Parathyroid adenoma (tissue), 2 donors: Measurements from ENCODE around the gene IL6.
"Not testable (repeated sequence)": the region's sequence is repeated elsewhere in the genome, so short reads cannot be mapped to it uniquely, and the experiment has no call there.

Experiments
- H2AFZ ChIP-seq: fragments of 300-600 bp; sonication (generic); one replicate; pipeline ENCODE4 v1.7.0; 2017; ENCODE audit warnings: antibody characterized with exemption, mild to moderate bottlenecking
- H3K27ac ChIP-seq: fragments of 300-600 bp; sonication (generic); one replicate; pipeline ENCODE4 v1.7.0; 2017
- H3K27me3 ChIP-seq: fragments of 300-600 bp; sonication (generic); one replicate; pipeline ENCODE4 v1.7.0; 2017; ENCODE audit warnings: low read length; ENCODE audit not compliant: control insufficient read depth, insufficient read depth
- H3K36me3 ChIP-seq: fragments of 300-600 bp; sonication (generic); one replicate; pipeline ENCODE4 v1.7.0; 2017; ENCODE audit warnings: low read length; ENCODE audit not compliant: control insufficient read depth, insufficient read depth
- H3K4me1 ChIP-seq: fragments of 300-600 bp; sonication (generic); one replicate; pipeline ENCODE4 v1.7.0; 2017; ENCODE audit warnings: control low read depth
- H3K4me2 ChIP-seq: fragments of 300-600 bp; sonication (generic); one replicate; pipeline ENCODE4 v1.7.0; 2017; ENCODE audit warnings: low read length
- H3K4me3 ChIP-seq: fragments of 300-600 bp; sonication (generic); one replicate; pipeline ENCODE4 v1.7.0; 2017; ENCODE audit warnings: low read depth, low read length
- H3K79me2 ChIP-seq: fragments of 300-600 bp; sonication (generic); one replicate; pipeline ENCODE4 v1.7.0; 2017; ENCODE audit warnings: control low read depth
- H3K9ac ChIP-seq: fragments of 300-600 bp; sonication (generic); one replicate; pipeline ENCODE4 v1.7.0; 2017; ENCODE audit warnings: mild to moderate bottlenecking
- H3K9me3 ChIP-seq: fragments of 300-600 bp; sonication (generic); one replicate; pipeline ENCODE4 v1.7.0; 2017; ENCODE audit warnings: low read length; ENCODE audit not compliant: control insufficient read depth
- TF ChIP-seq, protein P1 (sequence below): fragments of 300-600 bp; sonication (generic); IDR thresholded peaks from one replicate; pipeline ENCODE4 v1.7.0; 2017; ENCODE audit warnings: antibody characterized with exemption, mild to moderate bottlenecking
- donor health status: primary hyperparathyroidism.

The IL6 gene

DNA sequence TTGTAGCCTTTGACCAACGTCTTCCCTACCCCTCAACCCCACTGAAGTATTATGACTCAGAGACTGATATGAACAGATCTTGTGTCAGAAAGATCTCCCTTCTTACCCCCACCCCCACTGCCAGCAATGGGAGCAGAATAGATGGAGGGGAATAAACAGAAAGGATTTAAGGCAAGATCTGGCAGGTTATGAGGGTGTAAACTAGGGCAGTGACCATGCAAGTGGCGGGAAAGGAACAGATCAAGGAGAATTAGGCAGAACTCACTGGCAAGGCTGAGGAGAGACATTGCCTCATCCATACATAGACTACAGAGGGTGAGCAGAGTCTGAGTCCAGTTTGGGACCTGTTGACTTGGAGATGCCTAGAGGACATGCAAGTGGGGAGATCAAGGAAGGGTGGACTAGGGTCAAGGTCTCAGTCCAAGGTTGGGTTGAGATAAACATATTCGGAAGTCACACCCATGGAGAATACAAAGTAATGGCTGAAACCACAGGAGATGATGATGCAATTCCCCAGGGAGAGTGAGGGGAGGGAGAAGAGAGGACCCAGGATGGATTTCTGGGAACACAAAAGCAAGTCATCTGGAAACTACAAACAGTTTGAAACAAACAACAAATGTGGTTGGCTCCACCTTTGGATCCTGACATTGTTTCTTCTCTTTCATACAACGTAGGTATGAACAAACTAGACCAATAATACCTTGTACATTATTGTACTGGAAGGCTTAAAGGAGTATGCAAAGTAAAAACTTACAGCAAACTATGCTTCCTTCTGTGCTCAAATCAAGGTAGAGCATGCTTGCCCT is 44.9 kb upstream of the IL6 start:
- H3K27ac ChIP-seq: no peak overlapping the region
- H3K36me3 ChIP-seq: no peaks in the 10 kb centered on the region
- no peak overlapping the region for H2AFZ ChIP-seq
- H3K27me3 ChIP-seq: no peaks in the 10 kb centered on the region
- no peaks in the 10 kb centered on the region for H3K9me3 ChIP-seq
- no peak overlapping the region for H3K4me3 ChIP-seq
- TF ChIP-seq, protein P1, sequence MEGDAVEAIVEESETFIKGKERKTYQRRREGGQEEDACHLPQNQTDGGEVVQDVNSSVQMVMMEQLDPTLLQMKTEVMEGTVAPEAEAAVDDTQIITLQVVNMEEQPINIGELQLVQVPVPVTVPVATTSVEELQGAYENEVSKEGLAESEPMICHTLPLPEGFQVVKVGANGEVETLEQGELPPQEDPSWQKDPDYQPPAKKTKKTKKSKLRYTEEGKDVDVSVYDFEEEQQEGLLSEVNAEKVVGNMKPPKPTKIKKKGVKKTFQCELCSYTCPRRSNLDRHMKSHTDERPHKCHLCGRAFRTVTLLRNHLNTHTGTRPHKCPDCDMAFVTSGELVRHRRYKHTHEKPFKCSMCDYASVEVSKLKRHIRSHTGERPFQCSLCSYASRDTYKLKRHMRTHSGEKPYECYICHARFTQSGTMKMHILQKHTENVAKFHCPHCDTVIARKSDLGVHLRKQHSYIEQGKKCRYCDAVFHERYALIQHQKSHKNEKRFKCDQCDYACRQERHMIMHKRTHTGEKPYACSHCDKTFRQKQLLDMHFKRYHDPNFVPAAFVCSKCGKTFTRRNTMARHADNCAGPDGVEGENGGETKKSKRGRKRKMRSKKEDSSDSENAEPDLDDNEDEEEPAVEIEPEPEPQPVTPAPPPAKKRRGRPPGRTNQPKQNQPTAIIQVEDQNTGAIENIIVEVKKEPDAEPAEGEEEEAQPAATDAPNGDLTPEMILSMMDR: no peak
- no peak overlapping the region for H3K4me2 ChIP-seq
- H3K9ac ChIP-seq: no peak overlapping the region
- no peaks in the 10 kb centered on the region for H3K79me2 ChIP-seq
- no peaks in the 10 kb centered on the region for H3K4me1 ChIP-seq

DNA sequence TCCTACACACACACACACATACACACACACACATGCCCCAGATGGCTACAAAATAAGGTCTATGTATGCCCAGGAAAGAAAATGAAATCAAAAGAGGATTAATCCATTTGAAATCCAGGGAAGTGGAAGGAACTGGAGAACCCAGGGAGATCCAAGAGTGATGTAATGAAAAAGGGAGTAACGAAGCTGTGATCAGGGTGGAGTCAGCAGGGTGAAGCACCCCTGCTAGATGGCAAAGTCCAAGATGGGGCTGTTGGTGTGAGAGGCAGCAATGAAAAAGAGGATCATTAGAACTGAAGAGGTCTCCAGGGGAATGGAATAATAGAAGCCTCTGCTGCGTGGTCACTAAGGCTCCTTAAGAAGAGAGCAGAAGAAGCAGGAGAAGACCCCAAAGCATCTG is 43.6 kb upstream of the IL6 start:
- Histone ChIP-seq H2AFZ (no peak overlapping the region), H3K27ac (no peak overlapping the region), H3K4me2 (no peak overlapping the region), H3K27me3 (no peaks in the 10 kb centered on the region), H3K9ac (no peak overlapping the region), H3K4me1 (no peaks in the 10 kb centered on the region), H3K9me3 (no peaks in the 10 kb centered on the region), H3K36me3 (no peaks in the 10 kb centered on the region), H3K79me2 (no peaks in the 10 kb centered on the region), H3K4me3 (no peak overlapping the region)
- TF ChIP-seq, protein P1: no peak

DNA sequence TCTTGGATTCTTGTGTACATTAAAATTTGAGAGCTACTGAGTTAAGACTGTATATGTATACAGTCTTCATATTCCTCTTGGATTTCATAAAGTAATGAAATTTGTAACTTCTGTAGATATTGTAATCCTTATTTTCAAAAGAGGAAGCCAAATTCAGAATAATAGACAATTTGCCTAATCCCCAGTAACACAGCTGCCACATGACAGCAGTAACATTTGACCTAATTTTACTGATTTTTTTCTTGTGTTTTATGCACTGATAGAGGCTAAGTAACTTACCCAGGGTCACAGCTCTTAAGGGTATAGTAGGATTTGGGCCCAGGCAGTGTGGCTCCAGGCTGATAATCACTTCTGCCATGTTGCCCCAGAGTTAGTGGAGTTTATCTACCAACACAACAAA is 40.4 kb upstream of the IL6 start:
- Histone ChIP-seq H2AFZ (no peak overlapping the region), H3K36me3 (no peaks in the 10 kb centered on the region), H3K27me3 (no peaks in the 10 kb centered on the region), H3K4me3 (no peak overlapping the region), H3K4me1 (no peaks in the 10 kb centered on the region), H3K79me2 (no peaks in the 10 kb centered on the region), H3K9me3 (no peaks in the 10 kb centered on the region), H3K4me2 (no peak overlapping the region), H3K27ac (no peak overlapping the region), H3K9ac (no peak overlapping the region)
- TF ChIP-seq, protein P1: no peak

DNA sequence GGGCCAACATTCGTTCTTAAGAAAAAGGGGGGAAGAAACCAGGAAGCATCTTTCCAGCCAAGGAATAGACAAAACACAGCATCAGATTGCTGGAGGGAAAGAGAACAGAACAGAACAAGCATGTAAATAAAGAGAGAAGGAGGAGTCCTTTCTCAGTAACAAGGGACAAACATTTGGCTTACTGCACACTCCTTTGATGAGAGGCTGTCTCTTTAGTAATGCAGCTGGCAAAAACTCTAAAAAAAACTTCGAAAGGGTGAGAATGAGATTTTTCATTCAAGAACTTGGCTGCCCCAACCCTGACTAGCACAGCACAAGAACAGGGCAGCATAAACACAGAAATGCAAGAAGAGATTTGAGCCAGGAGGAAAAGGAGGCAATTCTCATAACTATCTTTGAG is 38.9 kb upstream of the IL6 start:
- no peaks in the 10 kb centered on the region for H3K36me3 ChIP-seq
- no peaks in the 10 kb centered on the region for H3K79me2 ChIP-seq
- H3K4me3 ChIP-seq: no peak overlapping the region
- H2AFZ ChIP-seq: no peak overlapping the region
- no peak overlapping the region for H3K27ac ChIP-seq
- H3K4me2 ChIP-seq: no peak overlapping the region
- no peaks in the 10 kb centered on the region for H3K4me1 ChIP-seq
- no peaks in the 10 kb centered on the region for H3K27me3 ChIP-seq
- no peak overlapping the region for H3K9ac ChIP-seq
- TF ChIP-seq, protein P1: no peak
- H3K9me3 ChIP-seq: no peaks in the 10 kb centered on the region

DNA sequence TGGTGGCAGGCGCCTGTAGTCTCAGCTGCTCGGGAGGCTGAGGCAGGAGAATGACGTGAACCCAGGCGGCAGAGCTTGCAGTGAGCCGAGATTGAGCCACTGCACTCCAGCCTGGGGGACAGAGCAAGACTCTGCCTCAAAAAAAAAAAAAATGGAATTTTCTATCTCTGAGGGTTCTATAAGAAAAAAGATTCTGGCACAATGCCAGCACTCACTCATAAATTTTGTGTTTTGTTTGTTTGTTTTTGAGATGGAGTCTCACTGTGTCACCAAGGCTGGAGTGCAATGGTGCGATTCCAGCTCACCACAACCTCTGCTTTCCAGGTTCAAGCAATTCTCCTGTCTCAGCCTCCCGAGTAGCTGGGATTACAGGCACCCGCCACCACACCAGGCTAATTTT is 38.1 kb upstream of the IL6 start:
- H3K4me3 ChIP-seq, H3K79me2 ChIP-seq, H3K4me2 ChIP-seq, H3K27me3 ChIP-seq, H3K4me1 ChIP-seq, H3K9ac ChIP-seq, H3K27ac ChIP-seq, H2AFZ ChIP-seq, H3K9me3 ChIP-seq, H3K36me3 ChIP-seq: not testable (repeated sequence)
